Activated naive CD4-positive, alpha-beta T cell treated with anti-CD3 and anti-CD28 coated beads, Interleukin-2, amount 50 U/mL, for 16 hours (primary cell): ENCODE data around the gene ABCD4.
"Not testable (repeated sequence)": the region's sequence is repeated elsewhere in the genome, so short reads cannot be mapped to it uniquely, and the experiment has no call there.

ENCODE experiments used
- DNase-seq: peaks from one replicate; pipeline ENCODE4 v3.0.0-alpha.2; 2020

ABCD4 gene

DNA sequence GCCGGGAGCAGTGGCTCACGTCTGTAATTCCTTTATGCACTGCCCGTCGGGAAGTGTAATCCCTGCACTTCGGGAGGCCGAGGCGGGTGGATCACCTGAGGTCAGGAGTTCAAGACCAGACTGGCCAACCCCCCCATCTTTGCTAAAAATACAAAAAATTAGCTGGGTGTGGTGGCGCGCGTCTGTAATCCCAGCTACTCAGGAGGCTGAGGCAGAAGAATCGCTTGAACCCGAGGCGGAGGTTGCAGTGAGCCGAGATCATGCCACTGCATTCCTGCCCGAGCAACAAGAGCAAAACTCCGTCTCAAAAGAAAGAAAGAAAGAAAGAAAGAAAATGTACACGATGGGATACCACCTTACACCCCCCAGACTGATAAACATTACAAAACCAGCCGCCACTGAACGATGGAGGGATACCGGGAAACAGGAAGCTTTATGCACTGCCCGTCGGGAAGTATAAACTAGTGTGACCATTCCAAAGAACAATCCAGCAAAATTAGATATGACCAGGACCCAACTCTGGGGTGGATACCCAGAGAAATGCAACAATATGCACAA is 1.1 kb downstream of the ABCD4 start:
- DNase-seq = no peak

DNA sequence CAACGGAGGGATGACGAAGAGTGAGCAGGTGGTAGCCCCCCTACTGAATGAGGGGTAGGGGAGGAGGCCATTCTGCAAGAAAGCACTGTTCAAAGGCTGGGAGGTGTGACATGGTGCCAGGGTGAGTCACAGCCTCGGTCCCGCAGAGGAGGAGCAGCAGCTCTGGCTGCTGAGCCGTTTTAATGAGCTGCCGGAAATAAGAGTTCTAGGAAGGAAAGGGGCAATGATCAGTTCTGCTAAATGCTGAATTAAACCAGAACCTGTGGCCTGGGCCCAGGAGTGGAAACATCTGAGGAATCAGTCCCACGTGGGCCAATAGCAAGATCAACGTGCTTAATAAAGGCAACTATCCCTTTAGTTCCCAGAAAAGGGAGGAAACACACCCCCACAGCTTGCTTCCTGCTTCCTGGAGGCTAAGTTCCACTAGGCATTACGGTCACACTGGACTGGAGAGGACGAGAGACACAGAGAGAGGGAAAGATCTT is 3.6 kb downstream of the ABCD4 start:
- no peak for DNase-seq

DNA sequence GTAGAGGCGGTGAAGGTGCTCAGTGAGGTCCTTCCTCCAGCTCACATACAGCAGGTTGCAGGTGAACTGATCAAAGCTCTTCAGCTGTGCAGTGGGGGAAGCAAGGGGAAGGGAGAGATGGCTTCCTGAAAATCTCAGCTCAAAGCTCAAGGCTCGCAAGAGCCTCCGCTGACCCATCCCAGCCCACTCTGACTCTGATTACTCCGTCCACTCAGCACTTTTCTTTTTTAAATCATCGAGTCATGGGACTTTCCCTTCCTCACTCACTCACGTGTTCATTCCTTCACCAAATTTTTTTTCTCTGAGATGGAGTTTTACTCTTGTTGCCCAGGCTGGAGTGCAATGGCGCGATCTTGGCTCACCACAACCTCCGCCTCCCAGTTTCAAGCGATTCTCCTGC is 4.7 kb downstream of the ABCD4 start:
- no peak for DNase-seq

DNA sequence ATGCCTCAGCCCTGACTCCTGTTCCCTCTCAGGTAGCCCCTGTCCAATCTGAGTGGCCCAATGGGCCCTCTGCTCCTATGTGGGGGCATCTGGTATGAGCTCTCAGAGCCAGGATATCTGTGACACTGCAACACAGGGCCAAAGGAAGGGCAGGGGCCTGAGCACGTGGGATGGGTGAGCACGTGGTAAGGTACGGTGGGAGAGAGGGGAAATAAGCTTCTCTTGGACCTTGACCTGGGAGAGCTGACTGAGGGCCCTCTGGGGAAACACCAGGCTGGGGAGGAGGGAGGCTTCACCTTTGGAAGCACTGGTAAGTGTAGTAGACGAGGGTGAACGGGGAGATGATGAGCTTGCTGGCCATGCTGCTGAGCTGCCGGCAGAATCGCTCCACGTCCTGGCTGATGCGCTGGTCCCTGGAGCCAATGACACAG is 6.7 kb downstream of the ABCD4 start:
- no peak for DNase-seq

DNA sequence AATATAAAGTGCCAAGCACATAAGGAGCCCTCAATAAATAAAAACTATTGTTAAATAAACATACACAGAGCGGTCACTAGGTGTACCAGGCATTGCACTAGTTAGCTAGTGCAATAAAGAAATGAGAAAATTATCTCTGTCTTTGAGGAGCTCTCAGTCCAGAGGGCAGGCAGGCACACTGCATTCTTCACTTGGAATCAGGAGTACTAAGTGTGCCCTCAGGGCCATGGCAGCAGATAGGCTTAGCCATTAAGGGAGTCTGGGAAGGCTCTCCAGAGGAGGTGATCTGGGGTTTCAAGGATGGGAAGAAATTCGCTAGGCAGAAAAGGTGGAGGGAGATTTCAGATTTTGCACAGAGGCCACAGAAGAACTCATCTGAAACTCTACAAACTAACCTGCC is 9.1 kb downstream of the ABCD4 start:
- DNase-seq = no peak

DNA sequence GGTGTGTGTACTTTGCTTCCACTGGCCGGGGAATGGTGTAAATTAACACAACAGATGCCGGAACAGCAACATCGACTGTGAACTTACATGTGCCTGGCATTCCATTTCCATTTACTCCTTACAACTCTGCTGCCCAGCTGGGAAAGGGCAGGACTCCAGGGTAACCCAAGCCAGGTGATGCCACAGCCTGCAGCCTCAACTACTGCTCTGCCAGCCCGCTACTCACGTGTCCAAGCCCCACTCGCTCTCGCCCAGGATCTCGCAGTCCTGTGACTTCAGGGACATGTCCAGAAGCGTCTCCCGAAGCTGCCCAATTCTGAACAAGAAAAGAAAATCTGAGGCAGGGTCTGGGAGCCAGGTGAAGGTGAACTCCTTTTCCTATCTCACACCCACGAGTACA is 10.7 kb downstream of the ABCD4 start:
- no peak for DNase-seq

DNA sequence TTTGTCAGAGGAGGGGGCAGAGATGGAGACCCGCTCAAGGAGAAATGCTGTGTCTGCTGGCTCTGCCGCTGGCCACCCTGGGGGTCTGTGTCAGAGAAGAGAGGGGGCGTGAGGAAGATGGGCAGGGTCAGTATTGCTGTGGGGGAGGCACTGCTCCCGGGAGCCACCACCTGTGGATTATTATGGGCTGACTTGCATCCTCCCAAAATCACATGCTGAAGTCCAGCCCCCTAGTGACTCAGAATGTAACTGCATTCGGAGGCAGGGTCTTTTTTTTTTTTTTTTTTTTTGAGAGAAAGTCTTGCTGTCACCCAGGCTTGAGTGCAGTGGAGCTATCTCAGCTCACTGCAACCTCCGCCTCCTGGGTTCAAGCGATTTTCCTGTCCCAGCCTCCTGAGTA is 12.3 kb downstream of the ABCD4 start:
- no peak for DNase-seq

DNA sequence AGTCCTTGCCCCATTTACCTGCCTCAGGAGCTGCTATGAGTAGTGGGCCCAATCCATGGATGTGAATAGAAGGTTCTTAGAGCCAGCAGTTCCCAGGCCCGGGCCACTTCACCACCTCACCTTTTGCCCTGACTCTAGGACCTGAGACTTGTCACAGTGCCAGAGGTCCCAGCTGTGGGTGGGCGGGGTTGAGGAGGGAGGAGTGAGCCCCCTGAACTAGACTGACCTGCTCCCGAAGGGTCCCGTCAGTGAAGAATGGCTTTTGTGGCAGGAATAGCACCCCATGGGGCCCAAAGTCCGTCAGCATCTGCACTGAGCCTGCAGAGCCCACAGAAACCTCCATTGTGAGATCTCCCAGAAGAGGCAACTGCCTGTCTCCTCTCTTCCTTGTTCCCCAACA is 12.9 kb downstream of the ABCD4 start:
- DNase-seq = no peak

DNA sequence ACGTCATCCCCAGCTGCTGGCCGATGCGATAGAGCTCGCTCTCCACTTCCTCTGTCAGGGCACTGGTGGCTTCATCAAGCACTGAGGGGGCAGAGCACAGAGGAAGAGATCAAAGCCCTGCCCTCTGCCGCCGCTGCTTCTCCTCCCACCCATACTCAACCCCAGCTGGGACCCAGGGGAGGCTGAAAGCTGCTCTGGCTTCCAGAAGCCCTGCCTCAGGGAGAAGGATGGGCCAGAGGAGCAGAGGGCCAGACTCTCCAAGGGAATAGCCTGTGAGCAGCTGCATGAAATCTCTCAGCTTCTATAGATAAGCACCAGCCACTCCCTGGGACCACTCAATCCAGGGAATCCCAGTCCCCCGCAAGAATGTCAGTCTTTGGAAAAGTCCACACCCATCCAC is 16.0 kb downstream of the ABCD4 start:
- DNase-seq = no peak

DNA sequence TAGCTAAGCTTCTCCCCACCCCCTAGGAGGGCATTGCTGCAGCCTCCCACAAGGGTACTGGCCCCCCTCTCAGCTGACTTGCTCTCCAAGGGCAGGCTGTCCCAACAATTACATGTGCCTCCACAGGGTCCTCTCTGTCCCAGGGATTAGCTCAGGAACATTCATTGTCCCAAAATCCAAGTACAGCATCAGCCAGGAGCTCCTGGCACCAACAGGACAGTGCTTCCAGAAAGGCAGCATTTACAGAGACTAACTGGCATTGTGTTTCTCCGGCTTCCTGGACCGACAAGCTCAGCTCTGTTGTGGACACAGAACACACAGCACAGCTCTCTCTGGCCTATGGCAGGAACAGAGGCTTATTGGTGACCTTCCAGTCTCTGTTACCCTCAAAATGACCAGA is 21.7 kb downstream of the ABCD4 start:
- no peak for DNase-seq

DNA sequence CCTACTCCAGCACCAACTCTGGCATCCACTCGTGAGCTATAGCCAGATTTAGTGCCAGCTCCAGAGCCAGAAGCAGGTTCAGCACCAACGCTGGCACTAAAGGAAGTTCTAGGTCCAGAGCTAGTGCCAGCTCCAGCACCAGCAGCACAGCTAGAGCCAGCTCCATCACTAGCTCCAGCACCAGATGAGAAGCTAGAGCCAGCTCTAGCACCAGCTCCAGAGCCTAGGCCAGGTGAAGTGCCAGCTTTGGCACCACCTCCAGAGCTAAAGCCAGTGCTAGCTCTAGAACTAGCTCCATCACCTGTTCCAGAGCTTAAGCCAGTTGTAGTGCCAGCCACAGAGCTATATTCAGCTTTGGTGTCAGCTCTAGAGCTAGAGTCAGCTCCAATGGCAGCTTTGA is 24.7 kb downstream of the ABCD4 start:
- no peak for DNase-seq

DNA sequence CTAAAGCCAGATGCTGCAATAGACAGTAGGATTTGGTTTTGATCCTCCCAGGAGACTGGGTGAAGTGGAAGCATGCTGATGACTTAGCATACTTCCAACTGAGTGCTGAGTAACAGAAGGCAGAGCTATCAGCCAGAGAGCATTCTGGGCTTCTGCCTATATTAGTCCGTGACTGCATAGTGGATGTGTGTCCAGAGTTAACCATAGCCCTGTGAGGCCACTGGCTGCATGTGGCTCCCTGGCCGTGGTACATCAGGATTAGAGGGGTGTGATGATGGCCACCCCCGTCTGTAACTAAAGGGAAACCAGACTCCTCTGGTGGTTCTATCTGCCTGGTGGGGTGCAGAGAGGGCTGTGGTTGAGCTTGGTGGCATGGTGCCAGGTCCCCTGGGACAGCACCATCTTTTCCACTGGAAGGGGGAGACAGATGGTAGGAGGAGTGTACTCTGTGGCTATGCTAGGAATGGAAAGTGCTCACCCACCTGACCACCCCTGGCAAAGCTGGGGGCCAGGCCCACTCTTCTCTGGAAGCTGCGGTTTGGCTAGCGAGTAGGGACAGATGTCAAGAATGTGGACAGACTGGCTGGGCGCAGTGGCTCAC is 27.4 kb downstream of the ABCD4 start:
- DNase-seq = no peak

DNA sequence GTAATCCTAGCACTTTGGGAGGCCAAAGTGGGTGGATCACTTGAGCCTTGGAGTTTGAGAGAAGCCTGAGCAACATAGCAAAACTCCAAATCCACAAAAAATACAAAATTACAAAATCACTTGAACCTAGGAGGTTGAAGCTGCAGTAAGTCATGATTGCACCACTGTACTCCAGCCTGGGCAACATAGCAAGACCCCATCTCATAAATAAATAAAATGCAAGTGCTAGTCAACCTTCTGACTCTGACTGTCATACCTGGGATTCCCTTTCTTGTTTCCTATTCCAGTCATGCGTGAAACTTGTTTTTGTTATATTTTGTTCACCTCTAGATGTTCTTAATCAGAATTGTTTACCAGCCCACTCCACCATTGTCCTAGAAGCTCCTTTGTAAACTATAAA is 31.4 kb downstream of the ABCD4 start:
- no peak for DNase-seq

DNA sequence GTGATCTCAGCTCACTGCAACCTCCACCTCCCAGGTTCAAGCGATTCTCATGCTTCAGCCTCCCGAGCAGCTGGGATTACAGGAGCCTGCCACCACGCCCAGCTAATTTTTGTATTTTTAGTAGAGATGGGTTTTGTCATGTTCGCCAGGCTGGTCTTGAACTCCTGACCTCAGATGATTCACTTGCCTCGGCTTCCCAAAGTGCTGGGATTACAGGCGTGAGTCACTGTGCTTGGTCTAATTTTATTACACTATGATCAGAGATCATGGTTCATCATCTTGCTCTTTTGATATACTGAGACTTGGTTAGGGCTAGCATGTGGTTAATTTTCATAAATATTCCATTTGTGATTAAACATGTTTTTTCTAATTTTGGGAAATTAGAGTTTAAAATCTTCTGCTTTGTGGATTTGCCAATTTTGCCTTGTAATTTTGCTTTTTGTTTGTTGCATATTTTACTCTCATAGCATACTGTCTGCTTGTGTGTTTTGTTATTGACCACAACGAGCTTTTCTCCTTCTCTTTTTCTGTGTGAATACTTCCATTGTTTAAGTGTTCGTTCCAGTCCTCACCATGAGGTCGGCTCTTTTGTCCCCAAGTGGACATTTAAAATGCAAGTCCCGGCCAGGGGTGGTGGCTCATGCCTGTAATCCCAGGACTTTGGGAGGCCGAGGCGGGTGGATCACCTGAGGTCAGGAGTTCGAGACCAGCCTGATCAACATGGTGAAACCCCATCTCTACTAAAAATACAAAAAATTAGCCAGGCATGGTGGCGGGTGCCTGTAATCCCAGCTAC is 32.2 kb downstream of the ABCD4 start:
- DNase-seq = not testable (repeated sequence)

DNA sequence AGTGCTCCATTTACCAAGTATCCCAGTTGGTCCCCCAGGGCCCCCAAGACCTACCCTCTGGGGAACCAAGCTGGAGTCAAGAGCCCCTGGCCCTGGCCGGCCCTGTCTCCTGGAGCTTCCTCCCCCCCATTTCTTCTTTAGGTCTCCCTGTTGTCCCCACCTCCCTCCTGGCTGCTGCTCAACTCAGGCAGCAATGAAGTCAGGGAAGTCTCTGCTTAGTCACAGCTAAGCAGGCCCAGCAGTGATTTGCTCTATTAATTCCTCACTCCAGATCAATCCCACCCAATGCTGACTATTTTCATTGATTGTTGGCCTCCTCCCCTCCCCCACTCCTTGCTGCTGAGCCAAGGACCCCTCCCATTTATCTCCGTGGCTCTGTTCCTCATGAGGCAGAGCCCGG is 35.1 kb downstream of the ABCD4 start:
- DNase-seq = no peak

DNA sequence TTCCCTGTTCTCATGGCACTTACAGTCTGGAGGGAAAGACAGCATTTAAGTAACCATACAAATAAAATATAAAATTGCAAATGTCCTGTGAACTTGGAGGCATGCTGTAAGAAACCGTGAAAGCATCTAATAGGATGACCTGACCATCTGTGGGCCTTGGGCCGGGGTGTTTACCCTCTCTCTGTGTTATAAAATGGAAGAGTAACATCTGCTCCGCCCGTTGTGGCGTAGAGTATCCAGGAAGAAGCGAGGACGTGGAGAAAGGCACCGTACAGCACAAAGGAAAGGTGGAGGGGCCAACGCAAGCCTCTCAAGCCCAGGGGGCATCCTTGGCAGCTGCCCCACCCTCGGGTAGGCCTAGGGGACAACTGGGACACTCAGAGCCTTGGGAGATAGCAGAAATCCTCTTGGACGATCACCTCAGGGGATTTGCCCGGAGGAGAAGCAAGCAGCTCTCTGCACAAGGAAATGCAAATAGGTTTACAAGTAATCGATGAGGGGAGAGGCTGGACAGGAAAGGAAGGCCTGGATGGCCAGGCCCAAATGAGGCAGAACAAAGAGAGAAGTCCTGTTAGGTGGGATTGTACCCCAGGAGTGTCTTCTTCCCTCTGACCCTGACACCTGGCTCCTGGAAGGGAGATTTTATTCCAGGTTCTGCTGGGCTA is 37.3 kb downstream of the ABCD4 start:
- DNase-seq = no peak

DNA sequence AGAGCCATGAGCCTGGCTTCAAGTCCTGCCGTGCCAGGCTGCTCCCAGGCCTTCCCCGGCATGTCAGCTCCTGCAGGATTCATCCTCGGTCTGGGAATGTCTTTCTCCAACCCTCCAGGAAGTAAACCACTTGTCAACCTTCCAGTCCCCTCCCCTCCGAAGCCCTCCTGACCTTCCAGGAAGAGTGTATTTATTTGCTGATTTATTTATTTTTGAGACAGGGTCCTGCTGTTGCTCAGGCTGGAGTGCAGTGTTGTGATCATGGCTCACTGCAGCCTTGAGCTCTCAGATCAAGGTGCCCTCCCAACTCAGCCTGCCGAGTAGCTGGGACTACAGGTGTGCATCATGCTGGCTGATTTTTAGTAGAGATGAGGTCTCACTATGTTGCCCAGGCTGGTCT is 38.8 kb downstream of the ABCD4 start:
- no peak for DNase-seq

DNA sequence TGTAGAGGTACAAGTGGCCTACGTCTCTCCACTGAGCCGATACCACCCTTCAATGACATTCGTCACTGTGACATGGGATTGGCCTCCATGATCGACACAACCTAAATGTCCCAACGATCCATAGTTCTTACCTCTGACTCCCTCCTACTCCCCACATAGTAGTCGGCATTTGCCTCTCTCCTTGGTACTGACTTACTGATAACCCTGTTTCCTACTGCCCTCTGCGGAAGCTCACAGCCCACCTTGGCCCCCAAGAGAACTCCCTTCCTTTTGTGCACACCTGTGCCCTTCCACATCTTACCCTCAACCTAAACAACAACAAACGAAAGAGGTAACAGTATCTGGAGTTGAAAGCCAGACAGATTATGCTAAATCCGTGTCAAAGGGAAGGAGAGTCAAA is 39.6 kb downstream of the ABCD4 start:
- DNase-seq = no peak

DNA sequence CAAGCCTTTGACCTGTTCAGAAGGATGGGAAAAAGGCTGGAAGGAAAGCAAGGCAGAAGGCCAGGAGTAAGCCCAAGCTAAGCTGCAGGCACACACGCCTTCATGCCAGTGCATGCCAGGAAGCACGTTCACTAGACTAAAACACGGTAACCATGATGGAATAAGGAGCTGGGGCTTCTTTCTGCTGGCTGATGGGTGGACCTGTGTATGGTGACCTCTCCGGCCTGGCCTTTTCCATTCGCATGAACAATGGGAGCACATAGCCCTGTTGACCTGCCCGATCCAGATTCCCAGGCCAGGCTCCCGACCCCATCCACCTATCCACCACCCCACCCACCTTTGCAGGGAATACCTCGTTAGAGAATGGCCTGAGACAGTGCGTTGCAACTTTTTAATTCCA is 40.7 kb downstream of the ABCD4 start:
- DNase-seq = no peak

DNA sequence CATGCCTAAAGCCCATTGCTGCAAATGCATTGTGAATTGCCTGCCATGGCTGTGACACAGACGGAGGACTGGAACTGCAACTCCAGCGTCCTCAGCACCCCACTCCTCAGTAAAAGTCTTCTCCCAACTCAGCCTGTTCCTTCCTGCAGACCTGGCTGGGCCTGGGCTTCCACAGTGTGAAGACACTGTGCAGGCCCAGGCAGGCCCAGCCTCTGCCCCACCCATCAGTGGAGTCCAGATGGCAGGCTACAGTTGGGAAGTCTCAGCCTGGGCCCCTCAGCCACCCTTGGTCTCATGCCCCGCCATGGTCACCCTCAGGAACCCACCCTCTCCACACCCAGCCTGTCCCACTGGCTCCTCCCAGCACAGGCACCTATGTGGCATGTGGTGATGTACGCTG is 41.4 kb downstream of the ABCD4 start:
- no peak for DNase-seq

DNA sequence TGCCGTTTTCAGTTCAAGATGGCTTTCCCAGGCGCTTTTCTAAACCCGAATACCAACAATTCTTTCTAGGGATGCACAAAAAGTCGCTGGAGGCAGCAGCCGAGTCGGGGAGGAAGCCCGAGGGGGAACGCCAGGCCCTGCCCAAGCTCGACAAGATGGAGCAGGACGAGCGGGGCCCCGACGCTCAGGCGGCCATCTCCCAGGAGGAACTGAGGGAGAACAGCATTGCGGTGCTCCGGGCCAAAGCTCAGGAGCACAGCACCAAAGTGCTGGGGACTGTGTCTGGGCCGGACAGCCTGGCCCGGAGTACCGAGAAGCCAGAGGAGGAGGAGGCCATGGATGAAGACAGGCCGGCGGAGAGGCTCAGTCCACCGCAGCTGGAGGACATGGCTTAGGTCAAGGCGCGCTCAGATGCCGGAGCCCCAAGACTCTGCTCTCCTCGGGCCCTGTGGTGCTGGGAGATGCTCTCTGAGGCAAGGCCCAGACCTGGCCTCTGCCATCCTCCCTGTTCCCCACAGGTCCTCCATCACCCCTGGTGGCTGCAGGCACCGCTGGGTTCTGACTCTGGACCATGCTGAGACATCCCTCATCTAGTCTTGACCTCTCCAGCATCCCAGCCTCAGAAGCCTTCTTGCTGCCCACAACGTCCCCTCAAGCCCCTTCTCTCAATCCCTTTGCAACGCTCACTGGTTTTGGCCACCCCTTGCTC is 42.1 kb downstream of the ABCD4 start:
- no peak for DNase-seq

DNA sequence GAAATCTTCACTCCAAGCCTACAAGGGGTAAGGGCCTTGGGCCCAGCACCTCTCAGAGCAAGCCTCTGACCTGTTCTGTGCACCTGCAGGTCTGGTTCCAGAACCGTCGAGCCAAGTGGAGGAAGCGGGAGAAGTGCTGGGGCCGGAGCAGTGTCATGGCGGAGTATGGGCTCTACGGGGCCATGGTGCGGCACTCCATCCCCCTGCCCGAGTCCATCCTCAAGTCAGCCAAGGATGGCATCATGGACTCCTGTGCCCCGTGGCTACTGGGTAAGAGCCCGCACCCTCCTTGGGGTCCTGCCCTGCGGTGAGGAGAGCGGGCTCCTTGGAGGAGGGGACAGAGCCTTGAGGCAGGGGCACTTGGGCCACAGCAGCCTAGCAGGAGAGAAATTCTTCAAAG is 43.2 kb downstream of the ABCD4 start:
- no peak for DNase-seq

DNA sequence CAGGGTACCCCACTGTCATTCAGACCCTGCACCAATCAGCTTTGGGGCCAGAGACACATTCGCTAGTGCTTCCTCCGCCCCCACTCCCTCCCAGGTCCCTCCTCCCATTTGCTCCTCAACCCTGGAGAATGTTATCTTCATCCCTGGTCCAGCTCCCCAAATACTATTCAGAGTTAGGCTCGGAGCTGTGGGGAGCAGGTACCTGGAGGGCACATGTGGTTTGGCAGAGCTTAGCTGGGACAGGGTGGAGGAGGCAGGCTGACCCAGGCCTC is 44.0 kb downstream of the ABCD4 start:
- DNase-seq = no peak
